Activated effector memory CD4-positive, alpha-beta T cell treated with Interleukin-2 at 50 U/mL for 16 hours (primary cell): ENCODE measurements around the gene HABP4.
"Not testable (repeated sequence)": the region's sequence is repeated elsewhere in the genome, so short reads cannot be mapped to it uniquely, and the experiment has no call there.

Source experiments
- DNase-seq: peaks from one replicate; pipeline ENCODE4 v3.0.0-alpha.2; 2020

Gene HABP4

GRCh38 chr9:96500696-96501632 lies 51.0 kb downstream of the HABP4 start:
- DNase-seq = no peak

DNA sequence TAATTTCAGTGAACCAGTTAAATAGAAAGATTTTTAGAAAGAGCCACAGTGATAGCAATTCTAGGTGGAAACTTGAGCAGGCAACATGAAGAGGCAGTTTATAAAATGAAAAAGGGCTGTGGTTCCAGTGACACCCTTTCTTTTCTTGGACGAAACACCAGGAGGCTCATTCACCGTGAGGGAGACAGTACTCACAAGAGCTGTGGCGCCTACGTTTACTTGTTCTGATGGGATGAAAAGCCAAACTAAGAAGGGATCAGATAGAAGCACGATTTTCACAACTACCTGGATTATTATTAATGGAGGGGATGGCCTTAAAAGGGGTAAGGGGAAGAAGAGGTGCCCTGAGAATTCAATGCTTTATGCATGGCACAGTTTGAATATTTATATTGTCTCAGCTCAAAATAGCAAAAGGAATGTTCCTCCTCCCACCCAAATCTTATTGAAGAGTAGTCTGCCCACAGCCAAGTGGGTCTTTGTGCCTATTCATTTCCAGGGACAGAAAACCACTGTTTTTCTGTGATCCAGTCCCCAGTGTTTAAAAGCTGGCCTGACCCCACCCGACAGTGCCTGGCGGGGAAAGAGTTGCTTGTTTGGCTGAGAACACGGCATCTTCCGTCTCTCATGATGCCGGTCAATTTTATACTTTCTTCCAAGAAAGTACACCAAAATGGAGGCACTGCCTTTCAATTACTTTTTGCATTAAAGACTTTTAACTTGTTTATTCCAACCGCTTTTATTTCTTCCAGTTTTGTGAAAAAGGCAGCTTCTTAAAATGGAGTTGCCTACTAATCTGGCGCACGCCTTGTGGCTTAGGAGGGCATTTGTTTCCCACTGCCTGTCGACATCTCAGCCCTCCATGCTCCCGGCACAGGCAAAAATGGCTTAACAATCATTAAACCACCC lies 51.9 kb downstream of the HABP4 start:
- DNase-seq = no peak

- DNase-seq = no peak
Observed at GRCh38 chr9:96502539-96503373, 52.8 kb downstream of the HABP4 start.

GRCh38 chr9:96503374-96503748 lies 53.4 kb downstream of the HABP4 start:
- DNase-seq = not testable (repeated sequence)

DNA sequence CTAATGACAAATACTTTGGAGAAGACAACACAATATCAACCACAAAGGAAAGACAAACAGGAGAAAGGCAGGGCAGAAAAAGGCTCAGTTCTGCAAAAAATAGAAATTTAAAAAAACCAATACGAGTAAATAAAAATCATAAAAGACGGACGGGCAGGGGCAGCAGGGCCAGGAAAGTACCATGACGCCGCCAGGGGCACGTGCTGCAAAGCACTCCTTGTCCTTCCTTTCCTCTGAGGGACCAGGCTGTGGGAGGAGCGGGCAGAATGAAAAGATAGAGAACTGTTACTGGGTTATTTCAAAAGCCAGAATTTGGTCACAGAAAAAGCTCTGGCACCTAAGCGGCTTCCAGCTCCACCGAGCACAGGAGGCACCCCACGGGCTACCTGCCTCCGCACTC lies 53.9 kb downstream of the HABP4 start:
- DNase-seq = no peak

DNA sequence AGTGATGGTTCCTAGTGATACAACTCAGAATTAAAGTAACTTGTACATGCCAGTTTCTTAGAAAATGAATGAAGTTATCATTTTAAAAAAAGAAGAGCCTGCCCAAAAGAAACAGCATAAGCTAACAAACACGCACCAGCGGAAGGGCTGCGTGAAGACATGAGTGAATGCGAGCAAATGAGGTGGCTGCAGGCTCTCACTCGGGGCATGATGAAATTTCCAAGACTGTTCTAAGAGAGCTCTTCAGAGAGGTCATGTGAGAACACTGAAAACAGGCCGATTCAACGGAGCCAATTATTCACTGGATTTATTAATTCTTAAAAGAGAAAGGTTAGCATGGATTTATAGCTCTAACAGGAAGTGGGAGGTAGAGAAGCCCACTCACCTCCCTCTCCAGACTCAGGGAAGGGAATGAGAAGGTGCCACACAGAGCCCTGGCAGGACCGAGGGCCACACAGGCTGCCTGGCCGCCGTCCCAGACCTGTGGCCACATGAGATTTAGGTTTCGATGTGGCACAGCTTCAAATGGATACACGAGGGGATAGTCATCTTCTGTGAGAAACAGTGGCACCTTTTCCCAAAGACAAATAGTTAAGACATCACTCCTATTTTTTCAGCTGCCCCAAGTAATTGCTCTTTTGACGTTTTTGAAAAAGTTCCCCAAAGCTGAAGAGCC lies 55.5 kb downstream of the HABP4 start:
- DNase-seq = no peak

DNA sequence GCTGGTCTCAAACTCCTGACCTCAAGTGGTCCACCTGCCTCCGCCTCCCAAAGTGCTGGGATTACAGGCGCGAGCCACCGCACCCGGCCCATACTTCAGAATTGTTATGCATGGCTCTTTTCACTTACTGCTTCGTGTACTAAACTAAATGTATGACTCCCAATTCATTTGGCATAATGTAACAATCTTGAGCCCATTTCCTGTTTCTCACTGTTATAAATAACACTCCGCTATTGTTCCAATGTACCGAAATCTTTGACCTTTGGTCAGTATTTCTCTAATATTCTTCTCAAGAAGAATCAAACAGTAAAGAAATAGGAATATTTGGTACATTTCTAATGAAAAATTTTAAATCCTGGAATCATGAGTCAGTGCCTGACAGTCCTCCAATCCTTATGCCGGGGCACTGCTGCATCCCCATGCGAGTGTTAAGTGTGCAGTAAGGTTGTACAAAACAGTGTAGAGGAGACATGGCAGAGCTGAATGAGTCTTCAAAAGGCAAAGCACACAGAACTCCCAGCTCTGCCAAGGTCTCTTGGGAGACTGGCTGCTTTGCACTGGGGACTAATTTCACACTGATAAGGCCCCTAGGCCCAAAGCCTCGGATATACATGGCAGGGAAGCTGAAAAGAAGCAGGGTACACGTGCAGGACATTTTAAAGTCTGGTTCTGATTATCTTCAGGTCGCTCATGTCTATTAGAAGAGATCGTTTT lies 58.4 kb downstream of the HABP4 start:
- no peak for DNase-seq

- no peak for DNase-seq
Observed at GRCh38 chr9:96509026-96509425, 59.1 kb downstream of the HABP4 start.

GRCh38 chr9:96509848-96510247 lies 59.9 kb downstream of the HABP4 start:
- no peak for DNase-seq

DNA sequence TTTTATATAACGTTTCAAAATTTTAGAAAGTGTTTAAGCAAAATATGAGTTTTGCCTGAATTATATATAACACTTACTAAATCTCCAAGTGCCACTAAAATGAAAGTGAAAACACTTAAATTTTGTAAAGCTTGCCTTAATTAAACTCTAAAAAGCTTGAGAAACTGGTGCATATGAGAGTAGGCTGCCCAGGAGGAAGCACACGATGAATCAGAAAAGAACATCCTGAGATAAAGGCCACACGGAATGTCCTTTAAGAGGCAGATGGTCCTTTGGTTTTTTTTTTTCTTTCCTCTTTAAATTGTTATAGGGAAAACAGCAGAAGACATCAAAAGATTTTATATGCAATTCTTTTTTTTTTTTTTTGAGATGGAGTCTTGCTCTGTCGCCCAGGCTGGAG lies 60.3 kb downstream of the HABP4 start:
- DNase-seq = no peak

DNA sequence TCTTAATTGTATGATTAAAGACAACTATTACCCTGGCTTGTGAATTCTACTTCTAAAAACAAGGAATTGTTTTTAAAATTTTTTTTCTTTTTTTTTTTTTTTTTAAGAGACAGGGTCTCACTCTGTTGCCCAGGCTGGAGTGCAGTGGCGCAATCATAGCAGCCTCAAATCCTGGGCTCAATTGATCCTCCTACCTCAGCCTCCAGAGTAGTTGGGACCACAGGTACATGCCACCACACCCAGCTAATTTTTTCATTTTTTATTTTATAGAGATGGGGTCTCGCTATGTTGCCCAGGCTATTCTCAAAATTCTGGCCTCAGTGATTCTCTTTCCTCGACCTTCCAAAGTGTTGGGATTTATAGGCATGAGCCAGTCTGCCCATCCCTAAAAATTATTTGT lies 62.3 kb downstream of the HABP4 start:
- DNase-seq = no peak

- no peak for DNase-seq
Observed at GRCh38 chr9:96513622-96514021, 63.7 kb downstream of the HABP4 start.

DNA sequence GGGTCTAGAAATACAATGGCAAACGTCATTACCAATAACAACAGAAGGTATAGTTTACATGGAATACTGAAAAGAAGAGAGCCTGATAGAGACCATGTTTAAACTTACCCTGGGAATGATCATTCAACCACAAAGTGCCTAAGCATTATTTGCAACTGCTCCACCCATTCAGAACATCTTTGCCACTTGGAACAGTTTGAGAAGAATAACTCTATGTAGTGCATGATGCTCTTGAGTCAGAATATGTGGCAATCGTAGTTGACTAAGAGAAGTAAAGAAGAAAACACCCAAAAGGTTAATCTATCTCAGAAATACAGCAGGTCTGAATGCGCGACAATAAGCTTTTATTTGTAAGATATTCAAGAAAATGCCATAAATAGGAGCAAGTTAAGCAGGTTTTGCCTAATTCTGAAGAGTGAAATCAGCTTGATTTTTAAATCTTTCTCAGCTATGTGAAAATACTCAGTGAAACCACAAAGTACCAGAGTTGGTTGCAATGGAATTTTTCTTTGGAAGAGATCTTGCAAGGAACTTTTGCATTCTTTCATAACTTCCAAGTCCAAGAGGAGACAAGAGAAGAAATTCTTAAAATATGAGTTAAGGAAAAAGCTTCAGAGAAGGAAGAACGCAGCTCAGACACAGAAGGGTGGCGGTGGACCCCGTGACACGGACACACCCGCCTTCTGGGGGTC lies 64.3 kb downstream of the HABP4 start:
- DNase-seq = no peak

- DNase-seq = no peak
Observed at GRCh38 chr9:96514800-96515158, 64.8 kb downstream of the HABP4 start.

DNA sequence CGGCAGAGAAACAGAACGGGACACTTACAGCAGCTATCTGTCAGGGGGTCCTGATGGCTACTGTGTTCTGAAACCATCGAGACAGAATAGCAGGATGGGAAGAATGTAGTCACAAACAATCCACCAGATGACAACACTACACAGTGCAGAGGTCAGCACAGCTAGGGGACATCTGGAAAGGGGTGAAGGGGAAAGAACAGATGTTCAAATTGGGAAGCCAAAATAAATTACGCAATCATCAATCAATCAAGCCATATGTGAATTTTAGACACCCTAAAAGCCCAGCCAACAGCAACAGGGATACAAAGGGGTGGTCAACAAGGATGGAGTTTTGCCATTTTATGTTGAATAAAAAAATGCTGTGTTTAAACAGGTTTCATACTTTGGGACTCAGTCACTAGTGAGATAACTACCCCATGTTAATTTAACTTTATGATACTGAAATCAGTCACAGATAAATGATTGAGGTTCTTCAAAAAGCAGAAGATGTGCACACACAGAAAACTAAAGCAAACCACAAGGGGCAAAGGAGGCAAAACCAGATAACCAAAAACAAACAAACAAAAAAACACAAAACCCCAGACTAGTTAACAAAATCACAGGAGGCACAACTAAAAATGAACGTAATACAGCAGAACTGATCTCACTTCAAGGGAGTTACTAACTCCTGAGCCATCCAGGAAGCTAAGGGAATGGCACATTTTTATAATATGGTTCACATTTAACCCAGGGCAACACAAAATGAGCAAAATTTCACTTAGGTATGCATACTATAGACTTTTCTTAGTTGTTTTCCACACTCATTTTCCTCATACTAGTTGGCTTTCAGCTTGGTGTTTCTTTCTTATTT lies 65.9 kb downstream of the HABP4 start:
- no peak for DNase-seq

GRCh38 chr9:96519095-96519494 lies 69.1 kb downstream of the HABP4 start:
- no peak for DNase-seq

DNA sequence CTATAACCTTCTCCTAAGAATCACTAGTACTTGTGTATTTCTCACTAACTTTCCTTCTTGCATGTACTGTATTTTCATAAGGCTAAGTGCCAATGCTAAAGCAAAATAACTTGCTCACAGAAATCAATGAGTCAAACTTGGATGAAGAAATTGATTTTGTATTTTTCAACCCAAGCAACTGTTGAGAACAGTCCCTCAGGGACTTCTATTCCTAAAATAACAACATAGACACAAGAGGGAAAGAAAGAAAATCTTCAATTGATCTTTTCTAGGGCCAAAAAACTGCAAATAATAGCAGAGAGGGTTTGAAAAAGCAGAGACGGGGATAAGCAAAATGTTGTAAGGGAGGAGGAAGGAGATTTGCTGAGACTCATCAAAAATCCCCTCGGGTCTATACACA lies 69.8 kb downstream of the HABP4 start:
- no peak for DNase-seq

GRCh38 chr9:96522366-96522765 lies 72.4 kb downstream of the HABP4 start:
- no peak for DNase-seq

- DNase-seq = no peak
Observed at GRCh38 chr9:96523374-96523773, 73.4 kb downstream of the HABP4 start.

DNA sequence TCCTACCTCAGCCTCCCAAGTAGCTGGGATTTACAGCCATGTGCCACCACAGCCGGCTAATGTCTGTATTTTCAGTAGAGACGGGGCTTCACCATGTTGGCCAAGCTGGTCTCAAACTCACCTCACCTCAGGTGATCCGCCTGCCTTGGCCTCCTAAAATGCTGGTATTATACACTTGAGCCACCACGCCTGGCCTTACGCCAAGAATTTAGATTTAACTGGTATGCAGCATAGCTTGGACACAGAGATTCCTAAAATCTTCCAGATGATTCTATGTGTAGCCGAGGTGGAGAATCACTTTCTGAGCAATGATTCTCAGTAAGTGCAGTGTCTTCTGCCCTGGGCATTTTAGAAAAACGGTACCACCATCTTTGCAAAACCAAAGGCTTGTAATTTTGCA lies 74.1 kb downstream of the HABP4 start:
- DNase-seq = no peak
